Endothelial cell of umbilical vein (primary cell): ENCODE data around the gene TXNRD2. TPM values are rescaled to one million over a fixed set of nuclear protein-coding genes. Genes with fewer than 3 reads are reported as not detected.

Experiments
- BruUV-seq: library from RNA; stranded (reverse); fragments of 400-500 nt; replicated peaks from 2 replicates; lab custom pipeline; 2021; lab: Mats Ljungman, UMichigan
- CTCF ChIA-PET: fragments of 300-600, 350-600 bp; sonication (Branson Sonifier 250); formaldehyde crosslinking; loops from one replicate; lab custom pipeline; 2021; ENCODE audit warnings: antibody characterized with exemption, inconsistent platforms; lab: Charles Lee
- POLR2A ChIA-PET: fragments of 300-600, 350-600 bp; sonication (Branson Sonifier 250); formaldehyde crosslinking; loops from one replicate; lab custom pipeline; 2021; ENCODE audit warnings: antibody characterized with exemption, inconsistent platforms; lab: Charles Lee
- DNase-seq: peaks from one replicate; pipeline ENCODE4 v3.0.0-alpha.2; 2011; ENCODE audit warnings: low read depth, low spot score
- FAIRE-seq: peaks from 2 replicates; lab custom pipeline; 2011; peaks lifted over from hg19 to GRCh38; lab: Jason Lieb, UNC
- H2AFZ ChIP-seq: 2 replicates; pipeline ENCODE4 v1.6.0; 2012; ENCODE audit warnings: low read depth, low read length, control low read depth, inconsistent platforms
- H3K27ac ChIP-seq: 2 replicates; pipeline ENCODE4 v1.5.1; 2011; ENCODE audit warnings: low read depth, mild to moderate bottlenecking, control low read depth, low read length, moderate library complexity; ENCODE audit not compliant: insufficient read depth
- H3K27me3 ChIP-seq, 2 experiments: 2 replicates each; pipeline versions ENCODE4 v1.6.0 to v1.6.1; 2011; ENCODE audit warnings: low read length in 2 of 2, mixed read lengths in 1 of 2; ENCODE audit not compliant: control insufficient read depth in 2 of 2, insufficient read depth in 2 of 2
- H3K36me3 ChIP-seq, 2 experiments: 2 replicates in 1 of 2; 3 replicates in 1 of 2; pipeline ENCODE4 v1.5.1; 2011; ENCODE audit warnings: low read length in 2 of 2, mild to moderate bottlenecking in 1 of 2, moderate library complexity in 1 of 2; ENCODE audit not compliant: control insufficient read depth in 2 of 2, insufficient read depth in 2 of 2; ENCODE audit errors: extremely low read depth in 1 of 2
- H3K4me1 ChIP-seq: 3 replicates; pipeline ENCODE4 v1.5.1; 2011; ENCODE audit warnings: mild to moderate bottlenecking, low read length; ENCODE audit not compliant: control insufficient read depth, insufficient read depth; ENCODE audit errors: extremely low read depth
- H3K4me2 ChIP-seq: 2 replicates; pipeline ENCODE4 v1.6.1; 2011; ENCODE audit warnings: low read length, control low read depth, mixed read lengths; ENCODE audit not compliant: insufficient read depth
- H3K4me3 ChIP-seq, 3 experiments: fragments of 200-600 bp in 1 of 3; sonication (generic), shearing (Covaris generic) in 1 of 3; replicated peaks in 1 of 3; 2 replicates each; pipeline ENCODE4 v1.5.1; 2011 to 2016; ENCODE audit warnings: control low read depth in 3 of 3, low read length in 3 of 3, mild to moderate bottlenecking in 2 of 3, inconsistent platforms in 1 of 3, low read depth in 1 of 3, moderate library complexity in 1 of 3; ENCODE audit not compliant: insufficient read depth in 1 of 3
- H3K79me2 ChIP-seq: 2 replicates; pipeline ENCODE4 v1.6.0; 2012; ENCODE audit warnings: low read length, inconsistent platforms; ENCODE audit not compliant: control insufficient read depth, insufficient read depth
- H3K9ac ChIP-seq: replicated peaks from 2 replicates; pipeline ENCODE3; 2011; ENCODE audit warnings: low read length, control low read depth; ENCODE audit not compliant: insufficient read depth; ENCODE audit errors: extremely low read depth
- H3K9me1 ChIP-seq: replicated peaks from 3 replicates; pipeline ENCODE4 v1.6.0; 2011; ENCODE audit warnings: mild to moderate bottlenecking, low read length; ENCODE audit not compliant: control insufficient read depth, insufficient read depth; ENCODE audit errors: extremely low read depth
- H3K9me3 ChIP-seq: replicated peaks from 2 replicates; pipeline ENCODE4 v1.5.1; 2012; ENCODE audit warnings: low read length, inconsistent platforms; ENCODE audit not compliant: control insufficient read depth, insufficient read depth
- H4K20me1 ChIP-seq: replicated peaks from 2 replicates; pipeline ENCODE3; 2011; ENCODE audit warnings: mild to moderate bottlenecking, low read length; ENCODE audit not compliant: control insufficient read depth, insufficient read depth; ENCODE audit errors: extremely low read depth
- CTCF ChIP-seq, 2 donors: IDR thresholded peaks; 1 replicate in 1 of 2; 2 replicates in 1 of 2; pipeline ENCODE4 v1.5.1; 2011; ENCODE audit warnings: low read length in 2 of 2, mild to moderate bottlenecking in 2 of 2, moderate library complexity in 2 of 2, control low read depth in 1 of 2, inconsistent platforms in 1 of 2, low read depth in 1 of 2; ENCODE audit not compliant: insufficient read depth in 1 of 2; ENCODE audit errors: extremely low read depth in 1 of 2
- EZH2 ChIP-seq: IDR thresholded peaks from 2 replicates; pipeline ENCODE4 v1.6.1; 2012; ENCODE audit warnings: borderline replicate concordance, low read depth, mild to moderate bottlenecking, moderate library complexity, low read length, inconsistent platforms; ENCODE audit not compliant: severe bottlenecking
- FOS ChIP-seq: IDR thresholded peaks from 2 replicates; pipeline ENCODE4 v1.6.1; 2011; ENCODE audit warnings: mild to moderate bottlenecking, low read length, moderate library complexity, borderline replicate concordance; ENCODE audit not compliant: insufficient read depth
- GATA2 ChIP-seq: IDR thresholded peaks from 2 replicates; pipeline ENCODE4 v1.7.0; 2011; ENCODE audit warnings: low read depth, mild to moderate bottlenecking, moderate library complexity, mixed read lengths, low read length; ENCODE audit not compliant: insufficient read length, insufficient read depth
- JUN ChIP-seq: IDR thresholded peaks from 2 replicates; pipeline ENCODE4 v1.6.1; 2011; ENCODE audit warnings: borderline replicate concordance, low read depth; ENCODE audit not compliant: insufficient read length, insufficient read depth
- MAX ChIP-seq: IDR thresholded peaks from 2 replicates; pipeline ENCODE4 v1.6.1; 2011; ENCODE audit not compliant: insufficient read depth, insufficient read length
- MYC ChIP-seq: IDR thresholded peaks from one replicate; pipeline ENCODE4 v1.6.1; 2011; ENCODE audit warnings: mild to moderate bottlenecking, low read depth, low read length
- POLR2A ChIP-seq: IDR thresholded peaks from 2 replicates; pipeline ENCODE4 v1.6.1; 2012; ENCODE audit warnings: low read depth, mild to moderate bottlenecking, control low read depth, low read length
- POLR2AphosphoS5 ChIP-seq: IDR thresholded peaks from 2 replicates; pipeline ENCODE4 v1.6.1; 2012; ENCODE audit warnings: low read depth, mild to moderate bottlenecking, control low read depth, low read length, moderate library complexity; ENCODE audit not compliant: insufficient read depth
- dilution Hi-C: fragments of 300-500 bp; cut with MboI; formaldehyde crosslinking; loops from one replicate; pipeline ENCODE4 v1.15.0; 2019; ENCODE audit warnings: low sequenced_read_pairs; ENCODE audit not compliant: extremely low pct_ligation_motif_present
- intact Hi-C: fragments of 100-400 bp; cut with micrococcal nuclease; formaldehyde crosslinking; loops from one replicate; pipeline ENCODE4 v1.10.0; 2022
- polyA plus RNA-seq, 4 experiments: library from polyadenylated mRNA; depleted of rRNA in 3 of 4; stranded (reverse) in 3 of 4; unstranded in 1 of 4; fragments of >200 nt; gene quantifications; 2 replicates each; pipeline versions ENCODE4 v1.2.1 to v1.2.3, GENCODE V29; 2011 to 2012; ENCODE audit warnings: missing spikeins in 1 of 4
- total RNA-seq: library from RNA; stranded (reverse); gene quantifications from 2 replicates; pipeline ENCODE4 v1.2.3, GENCODE V29; 2021

TXNRD2 gene
- total and polyA plus RNA-seq, 2 donors (not counting 3 experiments of a cell fraction or from before 2014, with no cell fraction given): 211 to 440 TPM

- dilution Hi-C loops (no loop called here), intact Hi-C loops (no loop called here)
- DNase-seq (no peak), FAIRE-seq (no peak)
- peak overlapping the region; percentile 7 for H2AFZ ChIP-seq
- no TSS peak for BruUV-seq
- H3K9me3 ChIP-seq: no peaks in the 10 kb centered on the region
- no peaks in the 10 kb centered on the region for H3K9me1 ChIP-seq
- no peak overlapping the region for H3K27ac ChIP-seq
- TF ChIP-seq GATA2: no peak
- TF ChIP-seq MYC: no peak
- TF ChIP-seq JUN: no peak
- TF ChIP-seq POLR2AphosphoS5: no peak
- no peak for TF ChIP-seq EZH2
- no peak for TF ChIP-seq CTCF (IDR thresholded peaks at IDR 0.05; ENCODE audit: extremely low read depth in 1 of 2, insufficient read depth in 1 of 2, low read depth in 1 of 2, low read length in 2 of 2)
- TF ChIP-seq MAX: no peak
- TF ChIP-seq FOS: no peak
- no peak for TF ChIP-seq POLR2A
- H3K4me2 ChIP-seq: no peak overlapping the region
- H3K27me3 ChIP-seq: no peaks in the 10 kb centered on the region
- no peaks in the 10 kb centered on the region for H3K4me1 ChIP-seq
- no peaks in the 10 kb centered on the region for H4K20me1 ChIP-seq
- H3K36me3 ChIP-seq: no peaks in the 10 kb centered on the region
- ChIA-PET POLR2A (interaction anchor here (1.3 to 1.6 kb wide), 2 partner anchors 10 to 11 kb away, joined by 3 to 4 read pairs; no protein-coding TSS in a partner anchor), CTCF (interaction anchor here (0.9 to 2.9 kb wide), 5 partner anchors 9 to 135 kb away, joined by 3 to 13 read pairs (median 10); no protein-coding TSS in a partner anchor)
- no peaks in the 10 kb centered on the region for H3K79me2 ChIP-seq
- H3K4me3 ChIP-seq: no peak overlapping the region
- no peak overlapping the region for H3K9ac ChIP-seq
Observed at GRCh38 chr22:19865141-19865829, 76.3 kb downstream of the TXNRD2 start.
